HepG2 (cell line): Measurements from ENCODE around the gene SERAC1. TPM values are rescaled to one million over a fixed set of nuclear protein-coding genes. Genes with fewer than 3 reads are reported as not detected.

ENCODE experiments used
- CBX2 ChIP-seq, 2 experiments: fragments of 200-600 bp in 1 of 2; sonication (generic); formaldehyde crosslinking in 1 of 2; IDR thresholded peaks; 2 replicates each; pipeline versions ENCODE4 v1.7.0 to v1.8.1; 2018 to 2022; ENCODE audit warnings: low read depth in 2 of 2, low read length in 1 of 2, mild to moderate bottlenecking in 1 of 2, missing genetic modification reagents in 1 of 2
- KDM1A ChIP-seq: IDR thresholded peaks from 2 replicates; pipeline ENCODE4 v1.6.1; 2016; ENCODE audit warnings: missing compliant biosample characterization
- PAWR ChIP-seq: sonication (generic); formaldehyde crosslinking; IDR thresholded peaks from 2 replicates; pipeline ENCODE4 v1.4.0; 2020; ENCODE audit warnings: missing genetic modification reagents, mild to moderate bottlenecking, borderline replicate concordance
- PCBP1 ChIP-seq: fragments of 200-400 bp; formaldehyde crosslinking; IDR thresholded peaks from 2 replicates; pipeline ENCODE4 v1.6.1; 2017; ENCODE audit warnings: mild to moderate bottlenecking, low read depth, low read length, borderline replicate concordance
- SETDB1 ChIP-seq: sonication (generic); formaldehyde crosslinking; IDR thresholded peaks from 2 replicates; pipeline ENCODE4 v1.5.1; 2020; ENCODE audit warnings: missing genetic modification reagents, mild to moderate bottlenecking, borderline replicate concordance
- SIN3B ChIP-seq: fragments of 150-350 bp; IDR thresholded peaks from 2 replicates; pipeline ENCODE4 v1.6.1; 2014; ENCODE audit warnings: low read length
- TEAD3 ChIP-seq: optimal IDR thresholded peaks from 2 replicates; pipeline ENCODE3; 2016; ENCODE audit warnings: borderline replicate concordance
- XBP1 ChIP-seq: sonication (generic); formaldehyde crosslinking; IDR thresholded peaks from 2 replicates; pipeline ENCODE4 v1.5.0; 2020; ENCODE audit warnings: missing genetic modification reagents
- ZBTB42 ChIP-seq: sonication (generic); formaldehyde crosslinking; IDR thresholded peaks from 2 replicates; pipeline ENCODE4 v1.5.0; 2020; ENCODE audit warnings: mild to moderate bottlenecking, missing genetic modification reagents
- ZBTB7A ChIP-seq: sonication (generic); formaldehyde crosslinking; IDR thresholded peaks from 2 replicates; pipeline ENCODE4 v1.8.0; 2022; ENCODE audit warnings: mild to moderate bottlenecking, missing genetic modification reagents
- ZNF205 ChIP-seq: IDR thresholded peaks from 2 replicates; pipeline ENCODE4 v1.6.1; 2018; ENCODE audit warnings: missing biosample characterization, missing genetic modification reagents
- ZNF605 ChIP-seq: sonication (generic); formaldehyde crosslinking; IDR thresholded peaks from 2 replicates; pipeline ENCODE4 v1.8.0; 2022; ENCODE audit warnings: mild to moderate bottlenecking, missing genetic modification reagents
- polyA plus RNA-seq, 8 experiments: library from polyadenylated mRNA; depleted of rRNA in 3 of 8; stranded (reverse) in 7 of 8; unstranded in 1 of 8; fragments of >200 nt; fragmentation: Illumina TruSeq in 4 of 8; extraction: Trizol in 4 of 8; gene quantifications; 2 replicates each; pipeline versions ENCODE4 v1.2.1 to v1.2.3, GENCODE V29; 2011 to 2016; ENCODE audit warnings: low read depth in 4 of 8, missing spikeins in 1 of 8, mixed read lengths in 1 of 8; ENCODE audit not compliant: insufficient read depth in 1 of 8
- total RNA-seq, 5 experiments: library from RNA; depleted of rRNA; stranded (reverse); fragments of >200 nt; fragmentation: Illumina TruSeq; extraction: Trizol; gene quantifications; 2 replicates each; pipeline ENCODE4 v1.2.3, GENCODE V29; 2016; ENCODE audit warnings: low read depth in 1 of 5
- TF ChIP-seq, protein P1 (sequence below): IDR thresholded peaks from 2 replicates; pipeline ENCODE4 v1.4.0; 2020; ENCODE audit warnings: mild to moderate bottlenecking, missing genetic modification reagents
- TF ChIP-seq, protein P2 (sequence below): sonication (generic); formaldehyde crosslinking; IDR thresholded peaks from 2 replicates; pipeline ENCODE4 v1.4.0; 2020; ENCODE audit warnings: missing genetic modification reagents, mild to moderate bottlenecking, borderline replicate concordance
- TF ChIP-seq, protein P3 (sequence below): sonication (generic); formaldehyde crosslinking; IDR thresholded peaks from 2 replicates; pipeline ENCODE4 v1.4.0; 2020; ENCODE audit warnings: missing genetic modification reagents
- TF ChIP-seq, protein P4 (sequence below): sonication (generic); formaldehyde crosslinking; IDR thresholded peaks from 2 replicates; pipeline ENCODE4; 2020; ENCODE audit warnings: missing genetic modification reagents, mild to moderate bottlenecking, borderline replicate concordance

Gene SERAC1
- total and polyA plus RNA-seq, 2 of the 13 experiments (the other 11 are each of a cell fraction or from before 2014, with no cell fraction given): 4.5 to 8.1 TPM

DNA sequence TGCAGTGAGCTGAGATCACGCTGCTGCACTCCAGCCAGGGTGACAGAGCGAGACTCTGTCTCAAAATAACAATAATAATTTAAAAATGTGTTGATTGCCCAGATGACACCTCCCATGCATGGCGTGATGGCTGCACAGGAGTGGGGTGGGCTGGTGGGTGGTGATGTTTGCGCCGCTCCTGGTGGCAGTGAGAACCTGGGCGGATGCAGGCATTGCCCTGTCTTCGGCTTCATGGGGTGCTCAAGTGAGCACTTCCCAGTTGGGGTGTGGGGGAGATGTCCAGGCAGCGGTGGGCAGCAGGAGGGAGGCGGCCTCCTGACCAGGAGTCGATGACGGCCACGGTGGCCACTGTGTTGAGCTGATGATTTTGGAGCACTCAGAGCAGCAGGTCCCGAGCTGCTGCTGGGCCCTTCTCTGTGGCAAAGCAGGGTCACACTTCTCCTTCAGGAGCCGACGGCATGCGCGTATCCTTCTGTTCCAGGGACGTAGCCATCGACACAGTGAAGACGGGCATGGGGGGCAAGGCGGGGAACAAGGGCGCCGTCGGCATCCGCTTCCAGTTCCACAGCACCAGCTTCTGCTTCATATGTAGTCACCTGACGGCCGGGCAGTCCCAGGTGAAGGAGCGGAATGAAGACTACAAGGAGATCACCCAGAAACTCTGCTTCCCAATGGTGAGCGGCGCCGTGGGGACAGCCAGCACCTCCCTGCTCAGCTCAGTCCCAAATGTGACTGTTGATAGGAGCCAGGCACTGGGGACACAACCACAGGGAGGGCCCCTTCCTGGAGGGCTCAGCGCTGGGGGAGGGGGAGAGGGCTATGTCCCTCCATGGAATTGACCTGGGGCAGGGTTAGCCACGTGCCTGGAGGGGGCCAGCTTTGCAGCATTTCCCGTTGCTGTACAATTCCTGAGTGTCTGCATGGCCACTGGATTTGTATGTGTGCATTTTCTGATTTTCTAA, 96.7 kb downstream of the SERAC1 start (continued):
- TF ChIP-seq, protein P1, sequence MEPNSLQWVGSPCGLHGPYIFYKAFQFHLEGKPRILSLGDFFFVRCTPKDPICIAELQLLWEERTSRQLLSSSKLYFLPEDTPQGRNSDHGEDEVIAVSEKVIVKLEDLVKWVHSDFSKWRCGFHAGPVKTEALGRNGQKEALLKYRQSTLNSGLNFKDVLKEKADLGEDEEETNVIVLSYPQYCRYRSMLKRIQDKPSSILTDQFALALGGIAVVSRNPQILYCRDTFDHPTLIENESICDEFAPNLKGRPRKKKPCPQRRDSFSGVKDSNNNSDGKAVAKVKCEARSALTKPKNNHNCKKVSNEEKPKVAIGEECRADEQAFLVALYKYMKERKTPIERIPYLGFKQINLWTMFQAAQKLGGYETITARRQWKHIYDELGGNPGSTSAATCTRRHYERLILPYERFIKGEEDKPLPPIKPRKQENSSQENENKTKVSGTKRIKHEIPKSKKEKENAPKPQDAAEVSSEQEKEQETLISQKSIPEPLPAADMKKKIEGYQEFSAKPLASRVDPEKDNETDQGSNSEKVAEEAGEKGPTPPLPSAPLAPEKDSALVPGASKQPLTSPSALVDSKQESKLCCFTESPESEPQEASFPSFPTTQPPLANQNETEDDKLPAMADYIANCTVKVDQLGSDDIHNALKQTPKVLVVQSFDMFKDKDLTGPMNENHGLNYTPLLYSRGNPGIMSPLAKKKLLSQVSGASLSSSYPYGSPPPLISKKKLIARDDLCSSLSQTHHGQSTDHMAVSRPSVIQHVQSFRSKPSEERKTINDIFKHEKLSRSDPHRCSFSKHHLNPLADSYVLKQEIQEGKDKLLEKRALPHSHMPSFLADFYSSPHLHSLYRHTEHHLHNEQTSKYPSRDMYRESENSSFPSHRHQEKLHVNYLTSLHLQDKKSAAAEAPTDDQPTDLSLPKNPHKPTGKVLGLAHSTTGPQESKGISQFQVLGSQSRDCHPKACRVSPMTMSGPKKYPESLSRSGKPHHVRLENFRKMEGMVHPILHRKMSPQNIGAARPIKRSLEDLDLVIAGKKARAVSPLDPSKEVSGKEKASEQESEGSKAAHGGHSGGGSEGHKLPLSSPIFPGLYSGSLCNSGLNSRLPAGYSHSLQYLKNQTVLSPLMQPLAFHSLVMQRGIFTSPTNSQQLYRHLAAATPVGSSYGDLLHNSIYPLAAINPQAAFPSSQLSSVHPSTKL (CRISPR knock-in tag): no peak
- TF ChIP-seq TEAD3 (CRISPR knock-in tag): no peak
- TF ChIP-seq PCBP1: no peak
- TF ChIP-seq SETDB1 (CRISPR knock-in tag): no peak
- TF ChIP-seq, protein P2, sequence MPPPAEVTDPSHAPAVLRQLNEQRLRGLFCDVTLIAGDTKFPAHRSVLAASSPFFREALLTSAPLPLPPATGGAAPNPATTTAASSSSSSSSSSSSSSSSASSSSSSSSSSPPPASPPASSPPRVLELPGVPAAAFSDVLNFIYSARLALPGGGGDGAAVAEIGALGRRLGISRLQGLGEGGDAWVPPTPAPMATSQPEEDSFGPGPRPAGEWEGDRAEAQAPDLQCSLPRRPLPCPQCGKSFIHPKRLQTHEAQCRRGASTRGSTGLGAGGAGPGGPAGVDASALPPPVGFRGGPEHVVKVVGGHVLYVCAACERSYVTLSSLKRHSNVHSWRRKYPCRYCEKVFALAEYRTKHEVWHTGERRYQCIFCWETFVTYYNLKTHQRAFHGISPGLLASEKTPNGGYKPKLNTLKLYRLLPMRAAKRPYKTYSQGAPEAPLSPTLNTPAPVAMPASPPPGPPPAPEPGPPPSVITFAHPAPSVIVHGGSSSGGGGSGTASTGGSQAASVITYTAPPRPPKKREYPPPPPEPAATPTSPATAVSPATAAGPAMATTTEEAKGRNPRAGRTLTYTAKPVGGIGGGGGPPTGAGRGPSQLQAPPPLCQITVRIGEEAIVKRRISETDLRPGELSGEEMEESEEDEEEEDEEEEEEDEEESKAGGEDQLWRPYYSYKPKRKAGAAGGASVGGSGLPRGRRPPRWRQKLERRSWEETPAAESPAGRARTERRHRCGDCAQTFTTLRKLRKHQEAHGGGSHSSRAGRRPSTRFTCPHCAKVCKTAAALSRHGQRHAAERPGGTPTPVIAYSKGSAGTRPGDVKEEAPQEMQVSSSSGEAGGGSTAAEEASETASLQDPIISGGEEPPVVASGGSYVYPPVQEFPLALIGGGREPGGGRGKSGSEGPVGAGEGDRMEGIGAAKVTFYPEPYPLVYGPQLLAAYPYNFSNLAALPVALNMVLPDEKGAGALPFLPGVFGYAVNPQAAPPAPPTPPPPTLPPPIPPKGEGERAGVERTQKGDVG: 0 out of 2 replicates have a peak, but pooled peaks have one; percentile 4
- TF ChIP-seq PAWR (CRISPR knock-in tag): no peak
- TF ChIP-seq ZBTB7A (CRISPR knock-in tag): 0 out of 2 replicates have a peak, but pooled peaks have one; percentile 24
- TF ChIP-seq XBP1 (CRISPR knock-in tag): no peak
- TF ChIP-seq KDM1A: no peak
- peak; percentile 5; the same call in 1 of the 2 replicates for TF ChIP-seq ZBTB42
- TF ChIP-seq, protein P3, sequence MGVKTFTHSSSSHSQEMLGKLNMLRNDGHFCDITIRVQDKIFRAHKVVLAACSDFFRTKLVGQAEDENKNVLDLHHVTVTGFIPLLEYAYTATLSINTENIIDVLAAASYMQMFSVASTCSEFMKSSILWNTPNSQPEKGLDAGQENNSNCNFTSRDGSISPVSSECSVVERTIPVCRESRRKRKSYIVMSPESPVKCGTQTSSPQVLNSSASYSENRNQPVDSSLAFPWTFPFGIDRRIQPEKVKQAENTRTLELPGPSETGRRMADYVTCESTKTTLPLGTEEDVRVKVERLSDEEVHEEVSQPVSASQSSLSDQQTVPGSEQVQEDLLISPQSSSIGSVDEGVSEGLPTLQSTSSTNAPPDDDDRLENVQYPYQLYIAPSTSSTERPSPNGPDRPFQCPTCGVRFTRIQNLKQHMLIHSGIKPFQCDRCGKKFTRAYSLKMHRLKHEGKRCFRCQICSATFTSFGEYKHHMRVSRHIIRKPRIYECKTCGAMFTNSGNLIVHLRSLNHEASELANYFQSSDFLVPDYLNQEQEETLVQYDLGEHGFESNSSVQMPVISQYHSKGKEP (CRISPR knock-in tag): no peak
- TF ChIP-seq ZNF205 (CRISPR knock-in tag): no peak
- TF ChIP-seq CBX2 (IDR thresholded peaks at IDR 0.05; ENCODE audit: low read depth, low read length): no peak
- TF ChIP-seq CBX2 (CRISPR knock-in tag; IDR thresholded peaks at IDR 0.05; ENCODE audit: low read depth): no peak
- TF ChIP-seq ZNF605: 0 out of 2 replicates have a peak, but pooled peaks have one; percentile 42
- TF ChIP-seq, protein P4, sequence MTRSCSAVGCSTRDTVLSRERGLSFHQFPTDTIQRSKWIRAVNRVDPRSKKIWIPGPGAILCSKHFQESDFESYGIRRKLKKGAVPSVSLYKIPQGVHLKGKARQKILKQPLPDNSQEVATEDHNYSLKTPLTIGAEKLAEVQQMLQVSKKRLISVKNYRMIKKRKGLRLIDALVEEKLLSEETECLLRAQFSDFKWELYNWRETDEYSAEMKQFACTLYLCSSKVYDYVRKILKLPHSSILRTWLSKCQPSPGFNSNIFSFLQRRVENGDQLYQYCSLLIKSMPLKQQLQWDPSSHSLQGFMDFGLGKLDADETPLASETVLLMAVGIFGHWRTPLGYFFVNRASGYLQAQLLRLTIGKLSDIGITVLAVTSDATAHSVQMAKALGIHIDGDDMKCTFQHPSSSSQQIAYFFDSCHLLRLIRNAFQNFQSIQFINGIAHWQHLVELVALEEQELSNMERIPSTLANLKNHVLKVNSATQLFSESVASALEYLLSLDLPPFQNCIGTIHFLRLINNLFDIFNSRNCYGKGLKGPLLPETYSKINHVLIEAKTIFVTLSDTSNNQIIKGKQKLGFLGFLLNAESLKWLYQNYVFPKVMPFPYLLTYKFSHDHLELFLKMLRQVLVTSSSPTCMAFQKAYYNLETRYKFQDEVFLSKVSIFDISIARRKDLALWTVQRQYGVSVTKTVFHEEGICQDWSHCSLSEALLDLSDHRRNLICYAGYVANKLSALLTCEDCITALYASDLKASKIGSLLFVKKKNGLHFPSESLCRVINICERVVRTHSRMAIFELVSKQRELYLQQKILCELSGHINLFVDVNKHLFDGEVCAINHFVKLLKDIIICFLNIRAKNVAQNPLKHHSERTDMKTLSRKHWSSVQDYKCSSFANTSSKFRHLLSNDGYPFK: no peak
- TF ChIP-seq SIN3B: no peak
